Stimulated activated CD4-positive, alpha-beta T cell treated with anti-CD3 and anti-CD28 coated beads, Interleukin-4, amount 100 ng/mL, for 48 hours (primary cell): Measurements from ENCODE around the gene GBP3.
"Not testable (repeated sequence)": the region's sequence is repeated elsewhere in the genome, so short reads cannot be mapped to it uniquely, and the experiment has no call there.

Source experiments
- DNase-seq, 2 donors: peaks; one replicate each; pipeline ENCODE4 v3.0.0-alpha.2; 2020; ENCODE audit warnings: low read depth in 2 of 2

GBP3 gene

GRCh38 chr1:89040315-89040626, 17.6 kb upstream of the GBP3 start:
- DNase-seq = no peak

- no peak for DNase-seq
These were observed 14.5 kb upstream of the GBP3 start for GRCh38 chr1:89037186-89037585.

DNA sequence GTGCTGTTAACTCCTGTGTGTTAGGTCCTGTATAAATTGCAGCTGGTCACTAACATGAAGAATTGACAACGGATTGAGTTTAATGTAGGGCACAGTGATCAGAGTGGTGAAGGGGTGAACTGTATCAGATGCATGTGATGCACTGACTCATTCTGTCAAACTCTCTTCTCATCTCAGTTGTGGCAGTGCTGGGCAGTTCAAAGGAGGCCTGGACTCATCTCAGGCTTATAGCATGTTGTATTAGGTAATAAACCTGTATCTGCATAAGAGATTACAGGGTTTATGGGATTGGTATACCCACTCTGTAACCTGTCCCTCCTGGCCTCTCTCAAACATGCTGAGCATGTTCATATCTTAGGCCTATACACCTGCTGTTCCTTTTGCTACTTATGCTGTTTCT, 12.4 kb upstream of the GBP3 start:
- DNase-seq = no peak

GRCh38 chr1:89034004-89034403, 11.3 kb upstream of the GBP3 start:
- DNase-seq = not testable (repeated sequence)

- DNase-seq = not testable (repeated sequence)
These were observed 6.4 kb upstream of the GBP3 start for GRCh38 chr1:89029051-89029450.

GRCh38 chr1:89025928-89026327, 3.3 kb upstream of the GBP3 start:
- no peak for DNase-seq

DNA sequence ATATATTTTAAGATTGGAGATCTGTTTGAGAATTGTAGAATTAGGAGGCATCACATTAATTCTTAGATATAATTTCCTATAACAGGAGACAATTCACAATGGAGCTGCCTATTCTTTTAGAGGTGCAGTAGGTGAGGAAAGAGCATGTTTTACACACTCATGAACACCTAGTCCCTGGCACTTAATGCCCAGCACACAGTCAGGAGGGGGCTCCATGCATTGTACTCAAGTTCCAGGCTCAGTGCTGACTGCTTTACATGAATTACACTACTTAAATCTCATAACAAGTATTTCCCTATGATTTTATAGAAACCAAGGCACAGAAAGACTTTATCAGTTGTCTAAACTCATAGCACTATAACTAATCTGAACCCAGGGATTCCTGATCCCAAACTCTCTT, 360 bp upstream of the GBP3 start:
- no peak for DNase-seq

GRCh38 chr1:89018318-89018717, 4.3 kb downstream of the GBP3 start:
- DNase-seq = not testable (repeated sequence)

DNA sequence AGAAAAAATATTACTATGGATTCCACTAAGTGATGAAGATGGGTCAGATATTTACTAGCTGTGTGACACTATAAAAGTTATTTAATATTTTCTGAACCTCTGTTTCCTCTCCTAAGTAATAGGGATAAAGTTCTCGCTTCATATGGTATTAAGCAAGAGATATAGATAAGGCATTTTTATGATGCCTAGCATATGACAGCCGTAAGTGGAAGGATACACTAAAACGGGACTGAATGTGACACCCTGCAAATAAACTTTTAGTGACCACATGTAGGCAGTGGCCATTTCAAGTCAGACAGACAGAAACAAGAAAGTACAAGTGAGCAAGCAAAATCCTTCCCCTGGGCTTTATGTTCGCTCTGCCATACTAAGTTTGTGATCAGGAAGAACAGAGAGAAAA, 14.2 kb downstream of the GBP3 start:
- DNase-seq = no peak

DNA sequence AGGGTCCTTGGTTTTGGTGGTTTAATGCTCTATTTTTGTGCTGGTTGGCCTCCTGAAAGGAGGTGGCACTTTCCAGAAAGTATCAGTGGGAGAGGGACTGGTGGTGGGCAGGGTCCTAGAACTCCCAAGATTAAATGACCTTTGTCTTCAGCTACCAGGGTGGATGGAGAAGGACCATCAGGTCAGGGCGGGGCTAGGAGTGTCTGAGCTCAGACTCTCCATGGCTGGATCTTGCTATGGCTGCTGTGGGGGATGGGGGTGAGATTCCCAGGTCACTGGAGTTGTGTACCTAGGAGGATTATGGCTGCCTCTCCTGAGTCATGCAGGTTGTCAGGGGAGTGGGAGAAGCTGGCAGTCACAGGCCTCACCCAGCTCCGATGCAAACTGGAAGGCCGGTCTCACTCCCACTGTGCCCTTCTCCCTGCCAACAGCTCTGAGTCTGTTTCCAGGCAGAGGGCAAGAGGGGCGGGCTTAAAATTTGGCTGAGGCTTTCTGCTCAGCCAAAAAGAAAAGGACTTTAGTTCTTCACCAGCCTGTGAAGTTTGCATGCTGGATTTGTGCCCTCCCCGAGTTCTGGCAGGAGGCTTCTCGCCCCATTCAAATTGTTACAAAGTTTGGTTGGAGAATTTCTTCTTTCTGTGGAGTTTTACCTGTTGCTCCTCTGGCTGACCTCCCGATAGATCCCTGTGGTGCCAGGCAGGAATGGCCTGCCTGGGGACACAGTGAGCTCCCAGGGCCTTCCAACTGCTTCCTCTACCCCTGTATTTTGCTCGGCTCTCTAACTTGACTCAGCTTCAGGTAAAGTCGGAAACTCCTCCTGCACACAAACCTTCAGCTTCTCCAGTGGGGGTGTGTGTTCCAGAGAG, 17.1 kb downstream of the GBP3 start:
- no peak for DNase-seq

- DNase-seq = not testable (repeated sequence)
These were observed 20.5 kb downstream of the GBP3 start for GRCh38 chr1:89002176-89002575.

DNA sequence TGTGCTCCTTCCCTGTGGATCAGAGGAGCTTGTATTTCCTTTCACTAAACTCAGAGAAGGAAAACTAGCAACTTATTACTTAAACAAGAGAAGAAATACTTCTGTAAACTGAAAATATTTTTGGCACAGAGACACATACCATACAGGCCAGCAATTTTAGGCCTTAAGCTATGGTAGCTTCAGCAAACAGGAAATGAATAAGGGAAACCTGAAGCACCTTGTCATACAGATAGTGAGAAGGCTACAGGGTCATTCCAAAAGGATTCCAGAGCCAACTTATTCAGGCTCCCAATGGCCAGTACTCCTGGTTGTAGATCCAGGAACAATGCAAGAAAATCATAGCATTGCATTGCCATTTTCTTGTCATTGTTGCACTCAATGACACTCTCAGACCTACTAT, 21.2 kb downstream of the GBP3 start:
- no peak for DNase-seq

GRCh38 chr1:88998716-88999115, 23.9 kb downstream of the GBP3 start:
- no peak for DNase-seq

- DNase-seq = no peak
These were observed 32.2 kb downstream of the GBP3 start for GRCh38 chr1:88990426-88990825.

- DNase-seq = no peak
These were observed 37.0 kb downstream of the GBP3 start for GRCh38 chr1:88985692-88986091.

DNA sequence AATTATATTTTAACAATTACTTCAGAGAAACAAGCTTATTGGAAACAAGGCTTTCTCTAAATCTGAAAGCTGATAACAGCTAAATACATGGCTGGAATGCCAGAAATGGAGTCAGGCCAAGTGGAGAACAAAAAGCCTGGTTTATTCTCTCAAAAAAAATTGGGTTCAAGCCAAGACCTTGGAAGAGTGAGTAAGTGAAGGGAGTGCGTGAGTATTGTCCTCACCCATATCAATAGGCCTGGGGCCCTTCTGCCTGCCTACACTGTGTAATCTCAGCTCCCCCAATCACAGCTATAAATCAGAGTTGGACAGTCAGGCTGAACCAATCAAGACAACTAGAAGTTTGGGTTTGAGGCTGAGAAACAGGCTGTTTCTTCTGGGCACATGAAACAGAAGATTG, 37.6 kb downstream of the GBP3 start:
- no peak for DNase-seq

- no peak for DNase-seq
These were observed 38.1 kb downstream of the GBP3 start for GRCh38 chr1:88984569-88984968.

DNA sequence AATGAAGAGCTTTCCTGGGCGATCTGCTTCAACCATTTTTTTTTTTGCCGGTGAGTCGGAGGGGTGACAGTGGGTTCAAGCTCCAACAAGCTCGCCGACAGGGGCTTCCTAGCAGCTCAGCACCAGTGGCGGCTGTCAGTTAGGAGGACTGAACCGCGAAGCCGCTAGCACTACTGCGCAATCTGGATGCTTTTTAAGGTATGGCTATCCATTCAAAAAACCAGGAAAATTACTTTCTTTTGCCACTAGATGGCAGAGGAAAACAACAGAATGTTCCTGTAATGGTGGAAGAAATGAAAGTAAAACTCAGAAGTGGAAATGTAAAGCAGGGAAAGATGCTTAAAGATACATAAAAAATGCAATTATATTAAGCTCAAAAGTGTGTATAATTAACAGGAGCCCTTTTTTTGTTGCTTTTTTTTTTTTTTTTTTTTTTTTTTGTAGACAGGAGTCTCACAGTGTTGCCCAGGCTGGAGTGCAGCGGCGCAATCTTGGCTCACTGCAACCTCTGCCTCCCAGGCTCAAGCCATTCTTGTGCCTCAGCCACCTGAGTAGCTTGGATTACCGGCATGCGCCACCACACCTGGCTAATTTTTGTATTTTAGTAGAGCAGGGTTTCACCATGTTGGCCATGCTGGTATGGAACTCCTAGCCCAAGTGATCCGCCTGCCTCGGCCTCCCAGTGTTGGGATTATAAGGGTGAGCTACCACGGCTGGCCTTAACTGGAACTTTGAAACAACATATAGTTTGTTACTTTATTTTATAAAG, 38.7 kb downstream of the GBP3 start:
- DNase-seq = no peak

- DNase-seq = no peak
These were observed 40.6 kb downstream of the GBP3 start for GRCh38 chr1:88982055-88982454.

DNA sequence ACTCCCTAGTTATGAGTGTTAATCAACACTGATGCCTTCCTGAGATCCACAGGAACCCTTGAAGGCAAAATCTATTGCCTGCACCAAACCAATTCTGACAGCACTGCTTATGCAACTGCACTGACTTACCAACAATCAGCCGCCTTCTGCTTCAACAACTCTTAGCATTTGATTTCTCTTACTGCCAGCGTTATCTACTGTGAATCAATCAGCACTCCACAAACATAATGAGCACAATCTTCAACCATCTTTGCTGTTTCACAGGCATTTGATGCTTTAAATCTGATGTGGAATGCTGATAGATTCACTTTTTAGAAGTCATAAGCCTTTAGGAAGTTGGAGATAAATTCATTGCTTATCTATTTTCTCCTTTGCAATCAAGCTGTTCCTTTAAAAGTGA, 41.2 kb downstream of the GBP3 start:
- not testable (repeated sequence) for DNase-seq

GRCh38 chr1:88980870-88981269, 41.8 kb downstream of the GBP3 start:
- DNase-seq = no peak

DNA sequence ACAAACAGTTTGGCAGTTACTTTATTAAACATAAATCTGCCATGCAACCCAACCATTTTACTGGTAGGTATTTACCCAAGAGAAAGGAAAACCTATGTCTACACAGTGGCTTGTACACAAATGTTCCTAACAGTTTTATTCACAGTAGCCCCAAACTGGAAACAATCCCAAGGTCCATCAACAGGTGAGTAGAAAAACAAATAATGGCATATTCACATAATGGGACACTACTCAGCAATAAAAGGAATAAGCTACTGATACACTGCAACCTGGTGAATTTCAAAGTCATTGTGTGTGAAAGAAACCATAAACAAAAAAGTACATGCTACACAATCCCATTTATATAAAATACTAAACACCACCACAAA, 42.9 kb downstream of the GBP3 start:
- DNase-seq = no peak

DNA sequence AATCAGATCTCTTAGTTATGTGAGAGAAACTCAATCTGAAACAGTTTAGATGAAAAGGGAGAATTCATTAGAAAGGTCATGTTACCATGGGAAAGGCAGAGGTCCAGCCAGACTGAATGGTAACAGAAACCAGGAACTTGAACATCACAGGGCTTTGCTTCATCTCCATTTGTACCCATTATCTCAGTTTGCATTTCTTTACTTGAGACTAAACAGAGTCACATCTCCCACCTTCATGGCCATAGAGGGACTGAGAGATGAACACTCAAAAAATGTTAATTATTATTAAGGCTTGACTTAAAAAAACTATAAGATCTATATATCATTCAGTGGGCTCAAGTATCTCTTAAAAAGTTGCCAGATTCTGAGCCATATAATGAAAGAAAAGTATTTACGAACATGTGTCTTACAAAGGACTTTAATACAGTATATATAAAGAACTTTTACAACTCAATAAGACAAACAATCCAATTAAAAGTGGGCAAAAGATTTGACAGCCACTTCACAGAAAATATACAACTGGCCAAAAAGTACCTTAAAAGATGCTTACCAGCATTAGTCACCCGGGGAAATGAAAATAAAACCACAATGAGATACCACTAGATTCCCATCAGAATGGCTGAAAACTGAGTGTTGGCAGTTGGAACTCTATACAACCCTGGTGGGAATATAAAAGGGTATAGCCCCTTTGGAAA, 43.5 kb downstream of the GBP3 start:
- no peak for DNase-seq
